Colon (tissue), 2 donors: ENCODE results near the gene CSE1L.
"Not testable (repeated sequence)": the region's sequence is repeated elsewhere in the genome, so short reads cannot be mapped to it uniquely, and the experiment has no call there.

Experiments
- FAIRE-seq: peaks from 2 replicates; lab custom pipeline; 2012; peaks lifted over from hg19 to GRCh38; lab: Jason Lieb, UNC
- donor health status: control.
- donor health status: control.

Gene CSE1L

GRCh38 chr20:49122920-49123319, 76.8 kb downstream of the CSE1L start:
- FAIRE-seq, result no peak

DNA sequence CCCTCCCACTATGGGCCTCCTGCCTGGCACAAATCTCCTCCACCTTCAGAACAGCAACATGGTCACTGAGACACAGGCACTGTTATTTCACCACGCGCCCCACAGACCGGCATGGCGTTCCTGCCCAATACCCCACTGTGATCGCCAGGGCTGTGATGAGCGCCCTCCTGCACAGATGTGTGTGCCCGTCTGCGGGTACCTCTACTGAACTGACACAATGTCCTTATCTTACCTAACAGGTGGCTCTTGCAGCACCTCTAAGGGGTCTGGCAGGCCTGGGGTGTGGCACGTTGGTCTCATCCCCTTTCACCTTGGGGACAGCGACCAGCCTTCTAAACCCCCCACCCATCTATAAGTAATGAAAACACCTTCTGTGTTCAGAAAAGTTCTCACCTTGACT, 77.9 kb downstream of the CSE1L start:
- FAIRE-seq, result no peak

GRCh38 chr20:49132995-49133478, 86.9 kb downstream of the CSE1L start:
- FAIRE-seq, result no peak

GRCh38 chr20:49133571-49133970, 87.5 kb downstream of the CSE1L start:
- no peak for FAIRE-seq

DNA sequence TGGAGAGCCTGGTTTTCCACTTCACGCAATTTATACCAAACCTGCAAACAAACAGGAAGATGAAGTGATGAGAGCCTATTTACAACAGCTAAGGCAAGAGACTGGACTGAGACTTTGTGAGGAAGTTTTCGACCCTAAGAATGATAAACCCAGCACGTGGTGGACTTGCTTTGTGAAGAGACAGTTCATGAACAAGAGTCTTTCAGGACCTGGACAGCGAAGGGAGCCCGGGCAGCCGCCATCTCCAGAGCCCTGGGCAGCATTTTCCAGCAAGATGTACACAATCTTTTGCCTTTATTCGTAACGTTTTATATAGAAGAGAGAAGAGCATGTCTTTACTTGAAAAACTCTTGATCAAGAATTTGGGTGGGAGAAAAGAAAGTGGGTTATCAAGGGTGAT, 88.7 kb downstream of the CSE1L start:
- not testable (repeated sequence) for FAIRE-seq

DNA sequence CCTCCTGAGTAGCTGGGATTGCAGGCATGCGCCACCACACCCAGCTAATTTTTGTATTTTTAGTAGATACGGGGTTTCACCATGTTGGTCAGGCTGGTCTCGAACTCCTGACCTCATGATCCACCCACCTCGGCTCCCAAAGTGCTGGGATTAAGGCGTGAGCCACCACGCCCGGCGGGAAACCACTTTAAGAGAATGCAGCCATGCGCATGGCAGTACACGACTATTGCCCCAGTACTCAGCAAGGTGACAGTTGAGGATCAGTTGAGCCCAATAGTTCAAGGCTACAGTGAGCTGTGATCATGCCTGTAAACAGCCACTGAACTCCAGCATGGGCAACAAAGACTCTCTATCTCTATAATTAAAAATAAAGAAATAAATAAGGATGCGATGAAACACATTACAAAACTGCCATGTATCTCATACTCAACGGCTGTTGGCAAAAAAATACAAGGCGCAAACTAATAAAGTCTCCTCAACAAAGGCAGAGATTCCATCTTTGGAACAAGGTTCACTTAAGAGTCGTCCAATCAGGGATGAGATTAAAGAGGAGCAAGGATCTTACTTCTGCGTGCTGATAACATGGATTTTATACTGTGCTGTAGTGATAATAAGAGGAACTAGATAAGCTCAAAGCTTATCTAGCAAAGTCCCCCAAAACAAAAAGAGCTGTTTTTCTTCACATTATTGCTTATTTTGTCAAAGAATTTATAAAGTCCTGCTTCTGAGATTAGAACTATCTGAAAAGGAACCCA, 90.9 kb downstream of the CSE1L start:
- no peak for FAIRE-seq

- no peak for FAIRE-seq
Measured at GRCh38 chr20:49138431-49138830, 92.3 kb downstream of the CSE1L start.

- no peak for FAIRE-seq
Measured at GRCh38 chr20:49140411-49140810, 94.3 kb downstream of the CSE1L start.

- FAIRE-seq, result no peak
Measured at GRCh38 chr20:49140834-49141233, 94.7 kb downstream of the CSE1L start.
